ENCODE measurements around the gene PRPF31.

Gene PRPF31

GRCh38 chr19:54141356-54141755 lies 25.8 kb downstream of the PRPF31 start:
- DNase-seq (ENCODE audit: low spot score) = no peak

- DNase-seq (ENCODE audit: low spot score) = no peak
Observed at GRCh38 chr19:54142166-54142780, 26.7 kb downstream of the PRPF31 start.

- DNase-seq (ENCODE audit: low spot score) = no peak
Observed at GRCh38 chr19:54145541-54146158, 30.1 kb downstream of the PRPF31 start.

- no peak for DNase-seq (ENCODE audit: low spot score)
Observed at GRCh38 chr19:54147676-54148075, 32.1 kb downstream of the PRPF31 start.

- no peak for DNase-seq (ENCODE audit: low spot score)
Observed at GRCh38 chr19:54148158-54148557, 32.6 kb downstream of the PRPF31 start.

- no peak for DNase-seq (ENCODE audit: low spot score)
Observed at GRCh38 chr19:54149021-54149812, 33.7 kb downstream of the PRPF31 start.

GRCh38 chr19:54151362-54152035 lies 35.9 kb downstream of the PRPF31 start:
- DNase-seq (ENCODE audit: low spot score) = no peak

- no peak for DNase-seq (ENCODE audit: low spot score)
Observed at GRCh38 chr19:54152267-54152666, 36.7 kb downstream of the PRPF31 start.

GRCh38 chr19:54152878-54153524 lies 37.4 kb downstream of the PRPF31 start:
- DNase-seq (ENCODE audit: low spot score) = no peak

GRCh38 chr19:54153731-54154326 lies 38.3 kb downstream of the PRPF31 start:
- no peak for DNase-seq (ENCODE audit: low spot score)

- peak; percentile 35 for DNase-seq (ENCODE audit: low spot score)
Observed at GRCh38 chr19:54154603-54155345, 39.2 kb downstream of the PRPF31 start.

GRCh38 chr19:54155694-54156093 lies 40.1 kb downstream of the PRPF31 start:
- no peak for DNase-seq (ENCODE audit: low spot score)

GRCh38 chr19:54156490-54156889 lies 40.9 kb downstream of the PRPF31 start:
- no peak for DNase-seq (ENCODE audit: low spot score)

- DNase-seq (ENCODE audit: low spot score) = no peak
Observed at GRCh38 chr19:54156953-54157352, 41.4 kb downstream of the PRPF31 start.

- DNase-seq (ENCODE audit: low spot score) = peak; percentile 30
Observed at GRCh38 chr19:54158812-54159351, 43.3 kb downstream of the PRPF31 start.

GRCh38 chr19:54159352-54160181 lies 44.0 kb downstream of the PRPF31 start, which contains the start of gene LENG1:
LENG1 (minus strand) TSS chr19:54159721; CDS start chr19:54159695, 26 bp downstream.
- peak; percentile 100 for DNase-seq (ENCODE audit: low spot score)

GRCh38 chr19:54160182-54160811 lies 44.7 kb downstream of the PRPF31 start:
- DNase-seq (ENCODE audit: low spot score) = no peak

GRCh38 chr19:54160854-54161253 lies 45.3 kb downstream of the PRPF31 start:
- DNase-seq (ENCODE audit: low spot score) = no peak

GRCh38 chr19:54162241-54162805 lies 46.8 kb downstream of the PRPF31 start:
- peak; percentile 76 for DNase-seq (ENCODE audit: low spot score)

Data from activated CD4-positive, alpha-beta T cell treated with anti-CD3 and anti-CD28 coated beads, Interleukin-2, Interleukin-4, amounts not matched to agents 100 ng/mL and 50 ng/mL, durations not matched to agents 16 hours and 8 hours (primary cell).